AG10803 (cell line): ENCODE measurements around the gene PCSK1N.
"Not testable (repeated sequence)": the region's sequence is repeated elsewhere in the genome, so short reads cannot be mapped to it uniquely, and the experiment has no call there.

Experiments
- DNase-seq: peaks from one replicate; pipeline ENCODE4 v3.0.0; 2010; ENCODE audit warnings: low read depth
- H3K4me3 ChIP-seq: 2 replicates; pipeline ENCODE4 v1.5.1; 2011; ENCODE audit warnings: mild to moderate bottlenecking, low read length, control low read depth
- CTCF ChIP-seq: conservative IDR thresholded peaks from 2 replicates; pipeline ENCODE4 v1.5.1; 2011; ENCODE audit warnings: mild to moderate bottlenecking, low read length, control low read depth, inconsistent platforms

The PCSK1N gene

GRCh38 chrX:48829016-48829735 lies 6.2 kb downstream of the PCSK1N start:
- no peak for TF ChIP-seq CTCF
- no peak overlapping the region for H3K4me3 ChIP-seq
- no peak for DNase-seq

- H3K4me3 ChIP-seq = no peak overlapping the region
- TF ChIP-seq CTCF = no peak
- no peak for DNase-seq
These were observed 7.8 kb downstream of the PCSK1N start for GRCh38 chrX:48827654-48827968.

- no peak for TF ChIP-seq CTCF
- no peak for DNase-seq
- H3K4me3 ChIP-seq = no peak overlapping the region
These were observed 8.3 kb downstream of the PCSK1N start for GRCh38 chrX:48826876-48827653.

- TF ChIP-seq CTCF = no peak
- no peak within 1 kb of the TSS for H3K4me3 ChIP-seq
- no peak for DNase-seq
These were observed 9.1 kb downstream of the PCSK1N start, which contains the start of gene ERAS for GRCh38 chrX:48826135-48826875. Gene ERAS, plus strand, starts transcription at chrX:48826513. Its CDS starts 2,611 bp downstream, at chrX:48829124.

GRCh38 chrX:48824066-48824465 lies 11.3 kb downstream of the PCSK1N start:
- no peak for TF ChIP-seq CTCF
- no peak for DNase-seq
- no peak overlapping the region for H3K4me3 ChIP-seq

GRCh38 chrX:48823053-48823452 lies 12.4 kb downstream of the PCSK1N start:
- no peak for TF ChIP-seq CTCF

GRCh38 chrX:48819394-48819793 lies 16.0 kb downstream of the PCSK1N start:
- H3K4me3 ChIP-seq, DNase-seq: not testable (repeated sequence)

More at GRCh38 chrX:48823053-48823452, 12.4 kb downstream of the PCSK1N start:
- H3K4me3 ChIP-seq = no peak overlapping the region
- no peak for DNase-seq
